Pancreas (tissue), 10 donors: ENCODE results near the gene MNX1. TPM values are rescaled to one million over a fixed set of nuclear protein-coding genes. Genes with fewer than 3 reads are reported as not detected.

Source experiments
- ATAC-seq, 4 donors: fragments of 200-7000 bp; cut with Tn5 transposase; one replicate each; pipeline versions ENCODE4 v1.8.0 to v1.9.1; 2020; ENCODE audit warnings: mild to moderate bottlenecking in 4 of 4, moderate library complexity in 4 of 4
- DNase-seq, 6 donors: peaks; one replicate each; pipeline ENCODE4 v3.0.0-alpha.2; 2020
- FAIRE-seq: peaks from 2 replicates; lab custom pipeline; 2012; peaks lifted over from hg19 to GRCh38; lab: Jason Lieb, UNC
- H3K27ac ChIP-seq, 4 donors: fragments of 200-600 bp; sonication (generic); 1 replicate in 3 of 4; 2 replicates in 1 of 4; pipeline versions ENCODE4 v1.5.0 to v1.8.0; 2020
- H3K27me3 ChIP-seq, 4 donors: fragments of 200-600 bp; one replicate each; pipeline ENCODE4 v1.8.0; 2021
- H3K36me3 ChIP-seq, 3 donors: fragments of 200-600 bp; sonication (generic) in 1 of 3; one replicate each; pipeline versions ENCODE4 v1.5.0 to v1.8.0; 2020 to 2021
- H3K4me1 ChIP-seq, 3 donors: fragments of 200-600 bp; one replicate each; pipeline ENCODE4 v1.8.0; 2021
- H3K4me3 ChIP-seq, 4 donors: fragments of 200-600 bp; sonication (generic) in 2 of 4; one replicate each; pipeline versions ENCODE4 v1.5.0 to v1.8.0; 2020 to 2021
- H3K9me3 ChIP-seq, 4 donors: fragments of 200-600 bp; one replicate each; pipeline ENCODE4 v1.8.0; 2021
- CTCF ChIP-seq, 4 donors: fragments of 200-600 bp; sonication (generic) in 3 of 4; IDR thresholded peaks; one replicate each; pipeline versions ENCODE4 v1.5.0 to v1.8.0; 2021; ENCODE audit warnings: antibody characterized with exemption in 4 of 4
- WGBS, 2 donors: extraction: QIAGEN DNeasy Blood & Tissue Kit; methylation state at CpG; one replicate each; pipeline ENCODE4 v1.1.7; 2013; 5-methylcytosine and 5-hydroxymethylcytosine counted together
- intact Hi-C, 3 donors: fragments of 100-400 bp; cut with DNase I; formaldehyde crosslinking; loops; one replicate each; pipeline versions ENCODE4 v1.11.1 to v1.14.2; 2022
- polyA plus RNA-seq, 2 donors: library from polyadenylated mRNA; stranded (reverse); fragments of 200-250 nt; gene quantifications; one replicate each; pipeline ENCODE4 v1.2.3, GENCODE V29; 2013
- total RNA-seq, 6 donors: library from RNA; stranded (reverse); fragmentation: NEBNext Ultra II Directional in 4 of 6; extraction: Animal tissue kit (Norgen Biotek cat#: 25700) in 4 of 6; gene quantifications; one replicate each; pipeline versions ENCODE4 v1.2.1 to v1.2.4, GENCODE V29; 2021 to 2023
- donor health status: healthy with polysubstance abuse.
- donor health status: DM: no; HTN: no; CAD: no; lungs with moderate emphysema.
- donor health status: DM: no; HTN: no; CAD: no.
- donor health status: control.
- donor health status: control.
- donor health status: Bipolar disorder and iron deficiency.
- donor health status: DM: yes; HTN: yes; CAD: no.
- donor health status: DM: no; HTN: no; CAD: no.
- donor health status: DM: no; HTN: no; CAD: no.
- donor health status: DM: yes; HTN: yes; CAD: no.

MNX1 gene
- total and polyA plus RNA-seq, 8 donors = 15.6 to 47.3 (median 21.9) TPM

GRCh38 chr7:156964971-156965370 is 45.5 kb downstream of the MNX1 start:
- Histone ChIP-seq H3K4me3 (no peak overlapping the region), H3K9me3 (no peaks in the 10 kb centered on the region), H3K36me3 (peaks cover 0 to 57% (median 26%) of the 10 kb centered on the region in 3 donors), H3K4me1 (no peaks in the 10 kb centered on the region), H3K27me3 (no peaks in the 10 kb centered on the region), H3K27ac (no peak overlapping the region)
- WGBS, 2 donors = 93 to 97% methylated on average over 11 of the region's 11 CpGs
- no peak for FAIRE-seq
- no peak for DNase-seq
- TF ChIP-seq CTCF (IDR thresholded peaks at IDR 0.05) = no peak
- intact Hi-C loops = no loop called here
- no peak for ATAC-seq

GRCh38 chr7:156963472-156963871 is 47.0 kb downstream of the MNX1 start:
- ATAC-seq = no peak
- no peak for DNase-seq
- intact Hi-C loops = no loop called here
- no peak for FAIRE-seq
- H3K36me3 ChIP-seq = peaks cover 0 to 69% (median 30%) of the 10 kb centered on the region in 3 donors
- no peaks in the 10 kb centered on the region for H3K27me3 ChIP-seq
- no peak overlapping the region for H3K4me3 ChIP-seq
- no peaks in the 10 kb centered on the region for H3K9me3 ChIP-seq
- TF ChIP-seq CTCF (IDR thresholded peaks at IDR 0.05) = no peak
- H3K27ac ChIP-seq = no peak overlapping the region
- H3K4me1 ChIP-seq = no peaks in the 10 kb centered on the region
- 87 to 92% methylated on average over 12 of the region's 12 CpGs for WGBS, 2 donors

GRCh38 chr7:156962897-156963296 is 47.6 kb downstream of the MNX1 start:
- TF ChIP-seq CTCF (IDR thresholded peaks at IDR 0.05) = no peak
- Histone ChIP-seq H3K36me3 (peaks cover 0 to 64% (median 31%) of the 10 kb centered on the region in 3 donors), H3K27me3 (no peaks in the 10 kb centered on the region), H3K27ac (no peak overlapping the region), H3K4me1 (no peaks in the 10 kb centered on the region), H3K9me3 (no peaks in the 10 kb centered on the region), H3K4me3 (no peak overlapping the region)
- intact Hi-C loops = no loop called here
- WGBS, 2 donors = 96% methylated on average over 16 of the region's 16 CpGs
- ATAC-seq (no peak), DNase-seq (no peak), FAIRE-seq (no peak)

DNA sequence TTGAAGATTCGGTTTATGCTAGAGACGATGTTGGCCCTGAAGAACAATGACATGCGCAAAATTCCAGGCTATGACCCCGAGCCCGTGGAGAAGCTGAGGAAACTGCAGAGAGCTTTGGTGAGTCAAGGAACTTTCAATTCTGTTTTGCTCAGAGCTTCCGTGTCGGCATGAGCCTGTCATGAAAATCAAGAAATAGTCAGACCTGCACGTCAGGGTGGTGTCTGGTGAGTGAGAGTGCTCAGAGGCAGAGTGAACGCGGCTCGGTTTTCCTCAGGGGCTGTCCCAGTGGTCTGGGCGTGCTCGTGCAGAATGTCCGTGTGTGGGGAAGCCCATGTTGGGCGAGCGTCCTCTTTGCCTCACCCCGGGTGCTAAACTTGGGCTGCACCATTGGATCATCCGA is 48.3 kb downstream of the MNX1 start:
- no peak overlapping the region for H3K4me3 ChIP-seq
- no peak overlapping the region for H3K27ac ChIP-seq
- ATAC-seq (no peak), FAIRE-seq (no peak), DNase-seq (no peak)
- no peak for TF ChIP-seq CTCF (IDR thresholded peaks at IDR 0.05)
- H3K9me3 ChIP-seq = no peaks in the 10 kb centered on the region
- intact Hi-C loops = no loop called here
- no peaks in the 10 kb centered on the region for H3K27me3 ChIP-seq
- WGBS, 2 donors = 94 to 97% methylated on average over 18 of the region's 18 CpGs
- peaks cover 0 to 63% (median 33%) of the 10 kb centered on the region in 3 donors for H3K36me3 ChIP-seq
- no peaks in the 10 kb centered on the region for H3K4me1 ChIP-seq

- no peak for FAIRE-seq
- H3K27me3 ChIP-seq = no peaks in the 10 kb centered on the region
- no peak overlapping the region for H3K4me3 ChIP-seq
- no peaks in the 10 kb centered on the region for H3K9me3 ChIP-seq
- peaks cover 0 to 69% (median 30%) of the 10 kb centered on the region in 3 donors for H3K36me3 ChIP-seq
- intact Hi-C loops = no loop called here
- ATAC-seq = no peak
- H3K4me1 ChIP-seq = peaks cover 0 to 7% (median 4%) of the 10 kb centered on the region in 3 donors
- no peak overlapping the region for H3K27ac ChIP-seq
- TF ChIP-seq CTCF (IDR thresholded peaks at IDR 0.05) = no peak
- DNase-seq = no peak
- WGBS, 2 donors = 96% methylated on average over 2 of the region's 2 CpGs
Measured at GRCh38 chr7:156956727-156957126, 53.7 kb downstream of the MNX1 start.
